ENCODE data around the gene CCDC171.

The CCDC171 gene

GRCh38 chr9:15606643-15607472, 54.0 kb downstream of the CCDC171 start:
- H3K4me1 ChIP-seq (ENCODE audit: control insufficient read depth, insufficient read depth, low read length): no peaks in the 10 kb centered on the region; the same call in 1 of the 2 replicates
- ChIA-PET POLR2A (interaction anchor here (1.2 kb wide), 1 partner anchor 54 kb away, joined by 3 read pairs; the partner anchor contains the start of gene CCDC171), CTCF (interaction anchor here (0.5 to 2.5 kb wide), 29 partner anchors 9 to 1555 kb away, joined by 3 to 14 read pairs (median 4); partner anchors contain the start of gene CCDC171)
- H3K27ac ChIP-seq (ENCODE audit: extremely low read depth, low read depth, low read length): no peak overlapping the region
- no peaks in the 10 kb centered on the region for H3K36me3 ChIP-seq (ENCODE audit: control insufficient read depth in 2 of 2, insufficient read depth in 1 of 2, low read length in 2 of 2)
- H3K4me3 ChIP-seq (ENCODE audit: low read depth, low read length): no peak overlapping the region
- no peak for TF ChIP-seq HOXA7 (CRISPR knock-in tag; IDR thresholded peaks at IDR 0.05; ENCODE audit: borderline replicate concordance)
- TF ChIP-seq ZNF654 (tag by site-specific recombination; IDR thresholded peaks at IDR 0.05; ENCODE audit: low read depth): peak; percentile 57
- no peaks in the 10 kb centered on the region for H3K9me3 ChIP-seq (ENCODE audit: control insufficient read depth, insufficient read depth, low read depth, low read length)

GRCh38 chr9:15612962-15613361, 60.1 kb downstream of the CCDC171 start:
- H3K9me3 ChIP-seq (ENCODE audit: control insufficient read depth, insufficient read depth, low read depth, low read length): no peaks in the 10 kb centered on the region
- no peaks in the 10 kb centered on the region; a peak in 1 of 3 replicates for H3K36me3 ChIP-seq (ENCODE audit: control insufficient read depth in 2 of 2, insufficient read depth in 1 of 2, low read length in 2 of 2)
- POLR2A ChIA-PET: no interaction called here
- no peaks in the 10 kb centered on the region for H3K4me1 ChIP-seq (ENCODE audit: control insufficient read depth, insufficient read depth, low read length)
- no peak for TF ChIP-seq GLIS1 (tag by site-specific recombination; IDR thresholded peaks at IDR 0.05)
- TF ChIP-seq KLF16 (tag by site-specific recombination; IDR thresholded peaks at IDR 0.05): no peak
- TF ChIP-seq SP2 (tag by site-specific recombination; IDR thresholded peaks at IDR 0.05): no peak
- no peak for TF ChIP-seq RBAK (tag by site-specific recombination; IDR thresholded peaks at IDR 0.05)
- no peak for TF ChIP-seq ZNF518A (tag by site-specific recombination; conservative IDR thresholded peaks at IDR 0.05; ENCODE audit: low read depth)
- TF ChIP-seq ZNF280D (tag by site-specific recombination; IDR thresholded peaks at IDR 0.05): no peak
- TF ChIP-seq ZNF394 (tag by site-specific recombination; IDR thresholded peaks at IDR 0.05; ENCODE audit: borderline replicate concordance): no peak
- TF ChIP-seq ZIC2 (tag by site-specific recombination; IDR thresholded peaks at IDR 0.05): no peak
- no peak for TF ChIP-seq ZNF48 (tag by site-specific recombination; IDR thresholded peaks at IDR 0.05)
- no peak overlapping the region for H3K4me3 ChIP-seq (ENCODE audit: low read depth, low read length)
- CTCF ChIA-PET: interaction anchor here (1.2 kb wide), 1 partner anchor 381 kb away, joined by 3 read pairs; no protein-coding TSS in a partner anchor
- H3K27ac ChIP-seq (ENCODE audit: extremely low read depth, low read depth, low read length): no peak overlapping the region

- CTCF ChIA-PET: interaction anchor here (0.7 to 0.9 kb wide), 3 partner anchors 11 to 207 kb away, joined by 3 read pairs; no protein-coding TSS in a partner anchor
- H3K9me3 ChIP-seq (ENCODE audit: control insufficient read depth, insufficient read depth, low read depth, low read length): no peaks in the 10 kb centered on the region
- no peaks in the 10 kb centered on the region for H3K4me1 ChIP-seq (ENCODE audit: control insufficient read depth, insufficient read depth, low read length)
- no peak overlapping the region for H3K4me3 ChIP-seq (ENCODE audit: low read depth, low read length)
- POLR2A ChIA-PET: no interaction called here
- no peaks in the 10 kb centered on the region; a peak in 1 of 3 replicates for H3K36me3 ChIP-seq (ENCODE audit: control insufficient read depth in 2 of 2, insufficient read depth in 1 of 2, low read length in 2 of 2)
- H3K27ac ChIP-seq (ENCODE audit: extremely low read depth, low read depth, low read length): no peak overlapping the region
- TF ChIP-seq ZSCAN16 (tag by site-specific recombination; IDR thresholded peaks at IDR 0.05): no peak
- no peak for TF ChIP-seq ZNF394 (tag by site-specific recombination; IDR thresholded peaks at IDR 0.05; ENCODE audit: borderline replicate concordance)
- no peak for TF ChIP-seq SP7 (tag by site-specific recombination; IDR thresholded peaks at IDR 0.05)
- TF ChIP-seq ZNF148 (tag by site-specific recombination; IDR thresholded peaks at IDR 0.05; ENCODE audit: borderline replicate concordance): no peak
- no peak for TF ChIP-seq ZFP69B (tag by site-specific recombination; IDR thresholded peaks at IDR 0.05)
- TF ChIP-seq ZNF221 (tag by site-specific recombination; IDR thresholded peaks at IDR 0.05; ENCODE audit: borderline replicate concordance): no peak
Measured at GRCh38 chr9:15617782-15618181, 64.9 kb downstream of the CCDC171 start.

Measured in HEK293 (cell line).